ENCODE results near the gene LRRC8C.
A peak's percentile ranks its signal among the peaks of the same experiment; 100 is the strongest.

The LRRC8C gene

DNA sequence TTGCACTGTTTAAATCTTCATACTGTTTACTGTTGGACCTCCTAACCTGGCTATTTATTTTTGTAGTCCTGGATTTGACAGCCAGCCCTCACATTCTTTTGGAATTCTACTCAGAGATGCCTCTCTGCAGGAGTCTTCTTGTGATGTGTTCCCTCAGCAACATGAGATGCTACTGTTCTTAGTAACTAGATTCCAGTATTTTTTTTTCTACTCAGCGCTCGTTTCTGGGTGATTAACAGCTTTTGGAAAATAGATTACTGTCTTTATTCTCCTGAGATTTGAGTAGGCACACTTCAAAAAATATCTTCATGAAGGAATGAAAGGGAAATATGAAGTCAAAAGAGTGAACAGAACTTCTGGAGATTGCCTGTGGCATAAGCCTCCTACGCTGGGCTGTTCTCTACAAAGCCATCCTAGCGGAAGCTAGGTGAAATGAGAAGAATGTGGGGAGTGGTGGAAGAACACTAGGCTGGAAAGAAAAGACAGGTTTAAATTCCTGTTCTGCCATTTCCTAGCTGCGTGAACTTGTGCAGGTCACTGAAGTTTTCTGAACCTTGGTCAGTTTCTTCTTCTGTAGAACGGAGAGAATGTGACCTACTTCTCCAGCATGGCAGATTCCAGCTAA, 75.9 kb downstream of the LRRC8C start:
- no peak for DNase-seq

DNA sequence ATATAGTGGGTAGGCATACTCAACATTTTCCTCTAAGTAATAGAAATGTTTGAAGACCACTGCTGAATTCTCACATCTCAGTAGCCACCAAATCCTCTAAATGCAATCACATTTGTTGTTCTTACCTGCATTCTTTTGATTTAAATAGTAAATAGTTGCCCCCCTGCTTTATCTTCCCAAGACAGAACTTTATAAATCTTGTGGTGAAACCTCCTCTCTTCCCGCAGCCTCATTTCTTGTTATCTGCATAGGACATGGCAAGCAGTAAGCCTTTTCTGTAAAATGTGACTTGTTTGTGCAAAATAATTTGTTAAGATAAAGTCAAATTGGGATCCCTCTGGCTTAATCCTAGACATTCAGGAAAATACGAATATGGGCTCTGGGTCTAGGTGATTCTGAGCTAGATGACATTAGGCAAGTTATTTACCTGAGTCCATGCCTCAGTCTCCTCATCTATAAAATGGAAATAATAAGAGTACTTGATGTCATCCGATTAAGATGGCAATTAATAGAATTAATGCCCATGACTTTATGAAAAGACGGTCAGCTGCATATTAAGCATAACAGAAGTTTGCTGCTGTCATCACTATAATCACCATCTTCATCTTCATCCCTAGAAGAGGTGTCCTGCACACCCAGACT, 77.7 kb downstream of the LRRC8C start:
- peak; percentile 58 for DNase-seq

DNA sequence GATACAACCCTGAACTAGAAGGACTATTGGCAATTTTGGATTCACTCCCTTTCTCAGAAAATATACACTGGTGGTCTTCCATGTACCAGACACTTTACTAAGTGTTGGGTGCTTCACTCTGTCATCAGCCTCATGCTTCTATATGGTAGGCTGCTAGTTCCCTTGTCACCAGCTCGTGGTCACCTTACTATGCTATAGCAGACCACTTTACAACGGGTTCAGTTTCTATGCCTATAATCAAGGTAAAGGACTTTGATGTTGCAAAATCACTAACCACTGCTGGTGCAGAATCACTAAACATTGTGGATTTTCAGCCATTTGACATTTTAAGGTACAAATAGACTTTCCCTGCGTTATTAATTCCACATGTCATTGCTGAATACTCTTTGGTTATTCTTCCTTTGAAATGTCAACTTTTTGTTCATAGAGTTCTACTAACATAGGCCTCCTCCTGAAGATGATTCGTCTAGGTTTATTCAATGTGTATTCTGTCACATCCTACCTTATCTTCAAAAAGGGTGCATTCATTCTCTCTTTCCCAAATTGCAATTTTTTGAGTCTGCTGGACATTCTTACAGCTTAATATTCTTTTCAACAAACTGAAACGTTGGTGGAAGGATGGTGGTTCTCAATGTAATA, 78.3 kb downstream of the LRRC8C start:
- peak; percentile 7 for DNase-seq

DNA sequence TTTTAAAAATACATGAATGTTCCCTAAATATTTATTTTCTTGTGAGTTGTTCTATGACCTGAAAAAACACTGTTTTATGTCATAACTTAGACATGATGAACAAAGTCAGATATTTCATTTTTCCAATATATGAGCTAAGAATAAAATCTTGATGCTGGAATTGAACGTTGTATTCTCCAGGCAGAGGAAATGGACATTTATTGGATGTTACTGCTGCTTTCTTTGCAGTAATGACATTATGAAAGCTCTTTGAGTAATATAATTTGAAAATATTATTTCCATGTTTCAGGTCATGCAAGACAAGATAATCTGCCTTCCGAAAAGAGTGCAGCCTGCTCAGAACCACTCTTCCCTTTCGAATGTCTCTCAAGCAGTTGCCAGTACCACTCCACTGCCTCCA, 79.5 kb downstream of the LRRC8C start:
- no peak for DNase-seq

DNA sequence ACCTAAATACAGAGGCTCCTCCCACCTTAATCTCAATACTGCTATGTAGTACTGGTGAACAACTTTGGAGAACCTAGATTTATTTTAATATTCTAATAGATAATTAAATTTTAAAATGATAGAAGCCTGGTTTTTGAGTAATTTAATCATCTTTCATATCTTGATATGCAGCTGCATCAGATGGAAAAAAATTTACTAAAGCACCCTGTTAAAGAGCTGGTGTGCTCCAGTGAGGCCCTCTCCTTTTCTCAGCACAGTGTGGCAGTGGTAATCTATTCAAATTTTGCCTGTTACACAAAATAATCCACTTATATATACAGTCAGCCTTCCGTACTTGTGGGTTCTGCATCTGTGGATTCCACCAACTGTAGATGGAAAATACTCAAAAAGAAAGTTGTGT, 82.8 kb downstream of the LRRC8C start:
- DNase-seq: no peak

DNA sequence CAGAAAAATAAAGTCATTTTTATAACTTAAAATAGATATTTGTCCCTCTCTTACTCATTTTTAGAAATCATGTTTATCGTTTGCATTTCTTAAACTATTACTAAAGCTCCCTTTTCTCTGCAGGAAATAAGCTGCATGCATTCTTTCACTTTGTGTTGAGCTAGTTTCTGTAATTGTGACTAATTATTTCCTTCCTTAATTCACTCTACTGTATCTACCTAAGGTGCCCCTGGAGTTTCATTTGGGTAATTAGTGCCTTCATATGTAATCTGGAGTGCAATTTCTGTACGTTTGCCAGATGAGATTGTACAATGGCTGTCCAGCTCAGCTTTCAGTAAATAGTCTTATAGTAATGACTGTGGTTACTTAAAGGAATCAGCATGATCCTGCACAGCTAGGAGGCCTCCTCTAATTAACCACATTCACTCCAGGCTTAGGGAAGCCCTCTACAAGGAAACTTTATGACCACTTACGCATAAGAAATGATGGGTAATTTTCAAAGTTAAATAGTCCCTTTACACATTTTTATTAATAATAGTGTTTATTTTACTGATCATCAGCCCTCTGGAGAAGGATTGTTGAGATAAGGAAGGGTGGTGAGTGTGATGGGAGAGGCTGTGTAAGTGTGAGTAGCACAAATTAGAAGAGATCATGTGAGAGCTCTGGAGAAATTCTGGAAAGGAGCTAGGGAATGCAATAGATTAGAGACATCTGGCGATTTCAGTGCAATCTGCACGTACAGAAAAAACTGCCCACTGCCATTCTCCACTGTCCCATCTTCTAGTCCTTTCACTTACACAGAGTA, 86.8 kb downstream of the LRRC8C start:
- peak; percentile 73 for DNase-seq

DNA sequence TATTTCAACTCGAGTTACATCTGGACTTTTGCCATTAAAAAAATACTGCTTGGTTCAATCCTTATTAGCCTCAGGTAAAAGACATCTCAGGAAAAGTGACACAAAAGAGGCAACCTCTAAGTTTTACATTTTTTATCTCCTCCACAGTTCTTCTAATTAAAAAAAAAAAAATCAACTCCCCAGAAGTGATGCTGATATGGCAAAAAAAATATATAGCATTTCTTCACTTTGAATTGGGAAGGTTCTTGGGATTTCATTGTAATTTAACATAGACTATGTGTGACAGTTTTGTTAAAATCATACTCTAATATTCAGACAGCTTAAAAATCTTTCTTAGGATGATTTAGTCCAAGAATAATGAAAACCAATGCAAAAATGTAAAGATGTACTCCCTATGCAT, 87.9 kb downstream of the LRRC8C start:
- DNase-seq: no peak

DNA sequence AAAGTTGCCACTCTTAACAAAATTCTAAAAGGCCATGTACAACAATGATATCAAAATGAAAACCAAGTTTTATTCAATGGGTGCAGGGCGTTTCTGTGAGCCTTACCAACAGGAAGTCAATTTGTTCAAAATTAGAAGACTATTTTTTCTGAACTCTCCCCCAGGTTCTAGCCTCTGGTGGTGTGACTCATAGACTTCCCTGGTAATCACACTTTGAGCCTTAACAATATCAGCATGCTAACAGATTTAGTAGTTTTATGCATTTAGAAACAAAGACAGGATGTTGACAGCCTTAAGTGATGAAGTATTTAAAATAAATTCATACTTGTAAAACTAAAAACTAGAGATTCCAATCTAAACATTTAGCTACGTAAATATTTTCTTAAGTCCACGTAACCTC, 88.4 kb downstream of the LRRC8C start:
- peak; percentile 62 for DNase-seq

DNA sequence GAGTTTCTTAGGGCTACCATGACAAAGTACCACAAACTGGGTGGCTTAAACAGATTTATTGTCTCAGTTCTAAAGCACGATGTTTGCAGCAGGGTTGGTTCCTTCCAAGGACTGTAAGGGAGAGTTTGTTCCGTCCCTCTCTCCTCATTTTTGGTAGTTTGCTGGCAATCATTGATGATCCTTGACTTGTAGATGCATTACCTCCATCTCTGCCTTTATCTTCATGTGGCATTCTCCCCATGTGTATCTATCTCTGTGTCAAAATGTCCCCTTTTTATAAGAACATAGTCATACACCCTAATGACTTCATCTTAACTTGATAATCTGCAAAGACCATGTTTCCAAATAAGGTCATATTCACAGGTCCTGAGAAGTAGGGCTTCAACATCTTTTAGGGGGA, 90.2 kb downstream of the LRRC8C start:
- DNase-seq: no peak

DNA sequence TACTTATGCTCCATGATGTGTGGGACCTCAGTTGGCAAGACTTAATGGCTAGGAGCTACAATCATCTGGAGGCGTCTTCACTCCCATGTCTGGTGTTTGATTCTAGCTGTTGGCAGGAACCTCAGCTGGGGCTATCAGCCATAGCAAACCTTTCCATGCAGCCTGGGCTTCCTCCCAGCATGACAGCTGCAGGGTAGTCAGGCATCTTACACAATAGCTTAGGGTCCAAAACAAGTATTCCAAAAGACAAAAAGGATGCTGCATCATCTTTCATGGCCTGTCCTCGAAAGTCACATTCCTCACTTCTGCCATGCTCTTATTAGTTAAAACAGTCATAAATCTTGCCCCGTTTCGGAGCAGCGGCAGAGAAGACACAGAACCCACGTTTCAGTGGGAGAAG, 90.9 kb downstream of the LRRC8C start:
- DNase-seq: peak; percentile 19

DNA sequence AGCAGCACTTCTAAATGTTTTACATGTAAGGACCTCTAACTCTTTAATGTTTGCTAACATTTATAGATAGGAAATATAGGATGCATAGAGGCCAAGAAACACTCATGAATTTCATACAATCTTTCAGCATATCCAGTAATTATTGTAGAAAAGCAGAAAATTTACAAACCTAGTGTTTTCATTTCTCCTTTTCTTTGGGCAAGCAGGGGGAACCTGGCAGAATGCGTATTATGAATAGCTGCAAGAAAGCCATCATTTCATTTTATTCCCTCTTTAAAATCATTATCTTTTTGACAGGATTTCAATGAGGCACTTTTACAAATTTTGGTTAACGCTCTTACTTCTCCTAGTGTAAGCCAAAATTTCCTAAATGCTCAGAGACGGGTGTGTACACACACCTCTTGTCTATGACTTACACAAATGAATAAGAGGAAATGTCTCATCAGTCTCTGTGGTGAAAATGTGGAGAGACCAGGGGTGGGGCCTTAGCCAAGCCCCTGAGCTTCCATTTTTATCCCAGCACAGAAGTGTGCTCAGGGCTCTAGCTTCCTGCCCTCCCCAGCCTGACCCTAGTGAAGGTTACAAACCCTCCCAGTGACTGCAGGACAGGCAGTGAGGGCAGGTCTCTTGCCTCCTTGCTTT, 91.6 kb downstream of the LRRC8C start:
- DNase-seq: peak; percentile 61

DNA sequence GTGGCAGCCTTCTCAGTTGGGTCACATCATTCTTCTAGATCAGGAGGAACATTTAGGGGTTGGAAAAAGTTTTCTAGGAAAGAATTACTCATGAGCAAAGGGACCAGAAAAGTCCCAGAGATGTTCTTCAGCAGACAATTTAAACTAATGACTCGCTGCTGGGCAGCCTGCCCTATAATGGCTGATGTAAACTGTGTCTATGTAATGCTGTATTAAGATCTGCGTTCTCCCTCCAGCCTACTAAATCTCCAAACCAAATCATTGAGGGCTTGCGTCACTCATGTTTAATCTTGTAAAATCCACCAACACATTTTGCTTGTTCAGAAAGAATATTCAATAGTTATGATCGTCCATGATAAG, 92.1 kb downstream of the LRRC8C start:
- peak; percentile 44 for DNase-seq

DNA sequence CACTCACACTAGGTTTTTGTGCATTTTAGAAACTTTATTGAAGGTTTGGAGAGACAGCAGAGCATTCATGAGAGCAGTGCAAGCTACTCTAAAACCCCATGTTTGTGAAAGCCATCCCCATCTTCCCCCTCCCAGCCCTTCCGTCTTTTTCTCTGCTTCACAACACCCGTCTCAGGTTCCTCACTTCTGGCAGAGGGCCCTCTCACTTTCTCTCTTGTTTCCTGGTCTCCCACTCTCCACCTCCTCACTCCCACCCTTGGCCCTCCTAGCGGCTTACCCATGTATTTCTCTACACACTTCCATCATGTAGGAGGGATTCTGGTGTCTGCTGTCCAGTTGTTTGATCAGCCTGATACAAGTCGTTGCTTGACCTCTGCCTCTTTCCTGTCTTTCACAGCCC, 92.7 kb downstream of the LRRC8C start:
- no peak for DNase-seq

DNA sequence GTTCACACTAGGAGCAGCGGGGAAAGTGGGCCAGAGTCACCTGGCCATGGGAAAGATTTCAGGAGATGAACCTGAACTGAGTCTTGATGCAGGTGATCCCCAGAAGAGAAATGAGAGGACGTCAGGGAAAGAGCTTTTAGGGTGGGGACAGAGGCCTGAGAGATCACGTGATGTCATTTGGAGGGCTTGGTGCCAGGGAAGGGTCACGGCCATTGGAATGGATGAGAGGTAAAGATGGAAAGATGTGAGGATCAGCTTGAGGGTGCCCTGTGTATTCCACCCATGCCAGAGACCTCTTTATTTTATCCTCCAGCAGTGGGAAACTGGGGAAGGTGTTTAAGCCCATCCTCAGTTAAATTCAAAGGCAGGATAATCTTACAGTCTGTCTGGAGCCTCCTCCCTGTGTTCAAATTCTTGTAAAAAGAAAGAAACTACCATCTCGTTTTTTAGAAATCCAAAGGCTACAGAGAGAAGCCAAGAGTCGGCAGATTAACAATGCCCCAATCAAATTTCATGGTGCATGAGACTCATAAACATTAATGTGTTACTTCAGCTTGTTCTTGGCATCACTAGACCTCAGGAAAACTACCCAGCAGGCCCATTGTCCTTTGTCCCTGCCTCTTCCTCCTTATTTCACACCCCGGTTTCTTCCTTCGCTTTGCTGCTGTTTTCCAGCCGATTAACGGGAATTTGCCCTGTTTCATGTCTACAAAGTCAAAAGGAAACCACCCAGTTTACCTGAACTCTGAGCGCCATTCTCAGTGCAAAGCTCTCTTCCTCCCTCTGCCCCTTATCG, 94.8 kb downstream of the LRRC8C start:
- DNase-seq: no peak

DNA sequence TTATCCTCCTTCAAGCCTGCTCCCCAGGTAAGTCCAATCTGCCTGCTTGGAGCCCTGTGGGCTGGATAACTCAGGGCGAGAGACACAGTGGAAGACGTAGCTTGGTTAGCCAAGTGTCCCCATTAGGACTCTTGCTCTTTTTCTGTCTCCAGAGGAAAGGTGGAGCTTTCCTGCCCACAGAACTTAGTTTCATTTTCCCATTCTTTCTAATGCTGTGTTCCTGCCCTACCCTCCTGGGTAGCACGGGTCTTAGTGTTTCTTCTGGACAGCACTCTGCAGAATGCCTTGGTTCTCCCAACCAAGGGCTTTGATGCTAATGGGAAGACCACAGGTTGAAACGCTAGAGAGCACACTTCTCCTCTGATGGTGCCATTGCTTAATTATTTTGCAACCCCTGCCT, 95.5 kb downstream of the LRRC8C start:
- no peak for DNase-seq

DNA sequence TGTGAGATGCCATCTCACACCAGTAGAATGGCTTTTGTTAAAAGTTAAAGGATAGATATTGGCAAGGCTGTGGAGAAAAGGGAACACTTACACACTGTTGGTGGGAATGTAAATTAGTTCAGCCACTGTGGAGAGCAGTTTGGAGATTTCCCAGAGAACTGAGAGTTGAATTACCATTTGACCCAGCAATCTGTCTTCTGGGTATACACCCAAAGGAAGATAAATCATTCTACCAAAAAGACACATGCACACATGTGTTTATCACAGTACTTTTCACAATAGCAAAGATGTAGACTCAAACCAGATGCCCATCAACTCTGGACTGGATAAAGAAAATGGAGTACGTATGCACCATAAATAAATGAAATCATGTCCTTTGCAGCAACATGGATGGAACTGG, 99.3 kb downstream of the LRRC8C start:
- DNase-seq: no peak

DNA sequence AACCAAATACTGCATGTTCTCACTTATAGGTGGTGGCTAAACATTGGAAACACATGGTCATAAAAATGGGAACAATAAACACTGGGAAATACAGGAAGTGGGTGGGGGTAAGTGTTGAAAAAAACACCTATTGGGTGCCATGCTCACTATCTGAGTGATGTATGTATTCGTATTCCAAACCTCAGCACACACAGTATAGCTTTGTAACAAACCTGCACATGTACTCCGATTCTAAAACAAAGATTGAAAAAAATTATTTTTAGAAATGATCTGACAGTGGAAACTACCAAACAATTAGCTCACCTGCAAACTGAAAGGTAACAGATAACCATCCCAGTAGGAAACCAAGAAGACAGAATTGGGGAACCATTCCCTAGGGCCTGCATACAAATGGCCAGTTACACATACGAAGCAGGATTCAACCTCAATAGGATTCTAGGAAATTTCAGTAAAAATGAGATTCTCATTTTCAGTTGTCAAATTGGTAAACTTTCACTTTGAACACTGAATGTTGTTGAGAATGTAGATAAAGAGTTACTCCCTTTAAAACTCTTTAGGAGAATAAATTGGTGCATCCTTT, 99.8 kb downstream of the LRRC8C start:
- DNase-seq: no peak

DNA sequence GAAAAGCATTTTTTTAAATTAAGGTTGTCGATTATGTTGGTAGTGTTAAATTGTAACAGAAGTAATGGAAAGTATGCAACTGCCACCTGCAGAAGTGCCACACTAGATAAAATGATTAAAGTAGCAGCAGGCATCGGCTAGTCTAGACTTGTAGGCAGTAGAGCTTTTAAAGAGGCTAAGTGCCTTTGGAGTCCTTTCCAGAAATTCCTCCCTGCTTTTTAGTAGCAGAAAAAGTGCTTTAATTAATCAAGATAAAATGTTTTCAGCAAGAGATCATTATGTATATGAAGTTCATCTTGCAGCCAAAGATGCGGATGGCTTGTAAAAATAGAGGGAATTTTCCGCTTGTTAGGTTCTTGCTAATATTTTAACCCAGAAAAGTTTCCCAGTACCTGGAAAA, 100.8 kb downstream of the LRRC8C start:
- no peak for DNase-seq

DNA sequence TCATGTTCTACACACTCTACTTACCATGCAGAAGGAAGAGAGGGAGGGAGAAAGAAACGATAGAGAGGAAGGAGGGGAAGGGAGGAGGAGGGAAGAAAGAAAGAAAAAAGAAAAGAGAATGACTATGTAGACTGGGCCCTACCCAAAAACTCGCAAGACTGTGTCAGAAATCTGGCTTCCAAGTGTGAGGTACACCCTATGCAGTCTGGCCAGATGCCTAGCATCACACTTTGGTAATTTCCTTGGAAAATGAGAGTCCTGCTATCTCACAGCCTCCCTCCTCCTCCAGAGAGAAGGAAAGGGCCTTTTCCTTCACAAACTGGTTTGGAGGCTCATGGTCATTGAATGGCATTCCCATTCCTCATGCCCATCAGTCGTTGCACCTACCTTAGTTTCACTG, 101.5 kb downstream of the LRRC8C start:
- no peak for DNase-seq

DNA sequence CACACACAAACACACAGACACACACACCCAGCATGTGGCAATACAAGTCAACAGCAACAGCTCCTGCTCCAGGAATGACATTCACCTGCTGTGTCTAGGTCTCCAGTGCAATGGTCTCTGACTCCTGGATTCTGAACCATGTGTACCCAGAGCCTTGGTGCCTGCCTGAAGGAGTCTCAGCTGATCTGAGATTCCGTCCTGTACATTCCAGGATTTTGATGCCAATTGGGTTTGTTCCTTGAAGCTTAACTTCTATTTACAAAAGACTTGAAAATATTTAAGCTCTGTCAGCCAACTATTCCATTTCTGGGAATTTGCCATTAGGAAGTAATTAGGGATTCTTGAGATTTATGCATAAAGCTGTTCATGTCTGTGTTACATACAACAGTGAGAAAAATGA, 102.6 kb downstream of the LRRC8C start:
- no peak for DNase-seq

DNA sequence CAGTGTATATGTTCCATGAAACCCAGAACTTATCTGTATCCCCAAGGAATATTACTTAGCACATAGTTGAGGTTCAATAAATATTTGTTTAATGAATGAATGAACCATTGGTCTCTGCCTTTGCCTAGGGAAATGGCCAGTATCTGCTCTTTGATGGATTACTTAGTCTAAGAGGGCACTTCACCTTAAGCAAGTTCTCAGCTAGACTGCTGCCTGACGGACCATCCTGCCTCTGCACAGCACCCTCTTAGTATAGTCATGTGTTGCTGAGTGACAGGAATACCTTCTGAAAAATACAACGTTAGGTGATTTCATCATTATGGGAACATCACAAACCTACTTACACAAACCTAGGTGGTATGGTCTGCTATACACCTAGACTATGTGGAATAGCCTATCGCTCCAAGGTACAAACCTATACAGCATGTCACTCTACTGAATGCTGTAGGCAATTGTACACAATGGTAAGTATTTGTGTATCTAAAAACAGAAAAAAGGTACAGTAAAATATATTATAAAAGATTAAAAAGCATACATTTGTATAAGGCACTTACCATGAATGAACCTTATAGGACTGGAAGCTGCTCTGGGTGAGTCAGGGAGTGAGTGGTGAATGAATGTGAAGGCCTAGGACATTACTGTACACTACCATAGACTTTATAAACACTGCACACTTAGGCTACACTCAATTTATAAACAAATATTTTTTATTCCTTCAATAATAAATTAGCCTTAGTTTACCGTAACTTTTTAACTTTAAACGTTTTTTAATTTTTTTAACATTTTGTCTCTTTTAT, 104.2 kb downstream of the LRRC8C start:
- no peak for DNase-seq

All from hematopoietic multipotent progenitor cell treated with erythropoietin and hydrocortisone succinate and interleukin-3 and kit ligand, for 4 days (in vitro differentiated cells).